Measurements from ENCODE around the gene GPR156. TPM values are rescaled to one million over a fixed set of nuclear protein-coding genes. Genes with fewer than 3 reads are reported as not detected.

GPR156 gene
- total RNA-seq, 2 experiments from 2014 or later, result 0.10 TPM; not detected in 1

Other genes starting within 250 kb of the GPR156 start
- 10 to 100 TPM; 33.0 to 34.2 TPM for gene GSK3B, start 190.8 kb downstream of the GPR156 start, total RNA-seq
- gene LRRC58, start 64.1 kb upstream of the GPR156 start, total RNA-seq, result 10 to 100 TPM; 41.4 to 42.4 TPM
- 1 to 10 TPM; 1.6 to 1.7 TPM for gene FSTL1, start 165.8 kb upstream of the GPR156 start, total RNA-seq

Measured in activated naive CD8-positive, alpha-beta T cell treated with anti-CD3 and anti-CD28 coated beads for 36 hours (primary cell).